Activated CD8-positive, alpha-beta memory T cell treated with anti-CD3 and anti-CD28 coated beads, Interleukin-2, amount 10 ng/mL, durations not matched to agents 7 days and 5 days (primary cell): ENCODE measurements around the gene LDB2. TPM values are rescaled to one million over a fixed set of nuclear protein-coding genes. Genes with fewer than 3 reads are reported as not detected.

Source experiments
- ATAC-seq: fragments of 150-1000 bp; cut with Tn5 transposase; one replicate; pipeline ENCODE4 v1.10.0; 2021; ENCODE audit warnings: moderate library complexity
- CTCF ChIA-PET: fragments of 350-600 bp; sonication (Branson Sonifier 250); formaldehyde crosslinking; loops from one replicate; lab custom pipeline; 2021; ENCODE audit warnings: antibody characterized with exemption; lab: Charles Lee
- DNase-seq: peaks from one replicate; pipeline ENCODE4 v3.0.0-alpha.2; 2020
- H3K27ac Mint-ChIP-seq: one replicate; pipeline ENCODE4 v1.8.0; 2021; ENCODE audit warnings: mild to moderate bottlenecking, mixed read lengths
- H3K27me3 Mint-ChIP-seq: one replicate; pipeline ENCODE4 v1.8.0; 2021; ENCODE audit warnings: mixed read lengths
- H3K36me3 Mint-ChIP-seq: one replicate; pipeline ENCODE4 v1.8.0; 2021; ENCODE audit warnings: mild to moderate bottlenecking, mixed read lengths
- H3K4me1 Mint-ChIP-seq: one replicate; pipeline ENCODE4 v1.8.0; 2021; ENCODE audit warnings: mixed read lengths
- H3K4me3 Mint-ChIP-seq: one replicate; pipeline ENCODE4 v1.8.0; 2021; ENCODE audit warnings: mild to moderate bottlenecking, moderate library complexity, mixed read lengths
- H3K9me3 Mint-ChIP-seq: one replicate; pipeline ENCODE4 v1.8.0; 2022; ENCODE audit warnings: low read depth, mixed read lengths
- total RNA-seq, 2 experiments: library from RNA; stranded (reverse); gene quantifications; one replicate each; pipeline ENCODE4 v1.2.3, GENCODE V29; 2021

LDB2 gene
- total RNA-seq, 2 experiments from 2014 or later: not detected

DNA sequence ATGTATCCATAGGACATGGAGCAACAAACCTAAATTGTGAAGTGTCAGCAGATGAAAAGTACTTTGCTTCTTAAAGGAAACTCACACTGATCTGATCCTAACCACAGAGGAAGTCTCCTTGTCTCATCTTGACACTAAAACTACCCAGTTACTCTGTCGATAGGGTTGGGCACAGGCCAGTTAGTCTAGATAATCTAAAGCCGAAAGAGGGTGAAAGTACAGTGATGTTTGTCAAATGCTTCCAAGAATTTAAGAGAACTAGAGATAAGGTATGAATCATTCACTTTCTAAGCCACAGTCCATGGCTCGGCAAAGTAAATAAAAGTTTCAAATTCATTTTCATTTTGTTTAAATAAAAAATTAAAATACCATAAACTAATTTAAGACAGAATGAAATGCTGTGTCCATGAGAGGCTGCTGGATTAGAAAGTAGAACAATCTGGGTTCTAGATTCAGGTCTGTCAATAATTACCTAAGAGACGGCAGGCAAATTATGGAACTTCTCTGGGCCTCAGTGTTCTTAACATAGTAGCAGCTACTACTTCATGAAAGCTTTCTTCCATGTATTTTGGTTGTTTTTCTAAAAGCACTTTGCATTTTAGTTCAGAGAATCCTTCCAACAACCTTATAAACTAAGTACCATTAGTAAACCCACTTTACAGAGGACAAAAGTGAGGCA, 176.7 kb downstream of the LDB2 start:
- CTCF ChIA-PET: no interaction called here
- H3K27ac Mint-ChIP-seq: no peak overlapping the region
- no peaks in the 10 kb centered on the region for H3K36me3 Mint-ChIP-seq
- H3K27me3 Mint-ChIP-seq: no peaks in the 10 kb centered on the region
- DNase-seq (no peak), ATAC-seq (no peak)
- no peak overlapping the region for H3K4me3 Mint-ChIP-seq
- no peaks in the 10 kb centered on the region for H3K9me3 Mint-ChIP-seq
- H3K4me1 Mint-ChIP-seq: no peaks in the 10 kb centered on the region

DNA sequence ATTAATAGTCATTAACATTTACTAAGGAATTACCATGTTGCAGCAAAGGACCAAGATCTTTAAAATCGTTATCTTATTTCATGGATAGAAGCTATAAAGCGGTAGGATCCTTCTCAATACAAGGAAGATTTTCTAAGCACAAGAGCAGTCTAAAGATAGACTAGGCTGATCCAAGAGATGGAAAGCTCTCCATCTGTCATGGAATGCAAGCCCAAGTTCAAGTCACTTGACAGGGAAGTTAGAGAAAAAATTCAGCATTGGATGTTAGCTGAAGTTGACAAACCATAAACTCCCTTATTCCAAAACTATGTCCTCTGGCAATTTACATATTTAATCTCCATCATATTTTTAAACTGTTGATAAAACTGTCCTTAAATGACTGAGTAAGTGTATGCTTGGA, 177.7 kb downstream of the LDB2 start:
- no peak overlapping the region for H3K4me3 Mint-ChIP-seq
- no peak overlapping the region for H3K27ac Mint-ChIP-seq
- CTCF ChIA-PET: no interaction called here
- no peaks in the 10 kb centered on the region for H3K4me1 Mint-ChIP-seq
- no peaks in the 10 kb centered on the region for H3K36me3 Mint-ChIP-seq
- ATAC-seq: no peak
- H3K27me3 Mint-ChIP-seq: no peaks in the 10 kb centered on the region
- no peaks in the 10 kb centered on the region for H3K9me3 Mint-ChIP-seq
- no peak for DNase-seq

DNA sequence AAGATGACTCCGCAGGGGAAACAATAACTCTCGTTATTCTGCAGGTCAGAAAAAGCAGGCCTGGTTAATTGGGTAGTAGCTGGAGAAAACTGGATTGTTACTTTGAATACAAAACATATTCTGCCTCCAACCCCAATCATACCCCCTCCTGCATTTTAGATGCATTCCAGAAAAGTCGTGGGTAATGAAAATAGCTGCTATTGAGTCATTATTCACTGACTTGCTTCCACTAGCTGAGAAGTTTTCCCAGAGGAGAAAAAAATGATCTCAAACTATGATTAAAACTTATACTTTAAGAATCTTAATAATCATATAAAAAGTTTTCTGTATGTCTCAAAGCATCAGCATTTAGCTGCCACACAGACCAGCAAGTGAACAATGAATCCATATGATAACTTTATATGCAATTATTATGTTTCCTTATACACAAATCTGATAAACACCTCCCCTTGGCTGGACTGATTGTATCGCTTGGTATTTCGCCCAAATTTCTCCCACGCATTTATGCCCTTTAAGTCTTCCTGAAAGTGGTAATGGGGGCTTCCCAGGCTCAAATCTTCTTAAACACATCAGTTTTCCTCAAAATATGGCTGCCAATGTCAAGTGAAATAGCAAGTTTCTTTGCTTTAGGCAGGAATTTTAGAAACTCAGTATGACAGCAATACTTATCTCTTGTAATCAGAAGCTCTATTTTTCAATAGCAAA, 181.0 kb downstream of the LDB2 start:
- DNase-seq (no peak), ATAC-seq (no peak)
- H3K36me3 Mint-ChIP-seq: no peaks in the 10 kb centered on the region
- CTCF ChIA-PET: no interaction called here
- H3K4me3 Mint-ChIP-seq: no peak overlapping the region
- H3K27me3 Mint-ChIP-seq: no peaks in the 10 kb centered on the region
- no peaks in the 10 kb centered on the region for H3K9me3 Mint-ChIP-seq
- no peaks in the 10 kb centered on the region for H3K4me1 Mint-ChIP-seq
- H3K27ac Mint-ChIP-seq: no peak overlapping the region

DNA sequence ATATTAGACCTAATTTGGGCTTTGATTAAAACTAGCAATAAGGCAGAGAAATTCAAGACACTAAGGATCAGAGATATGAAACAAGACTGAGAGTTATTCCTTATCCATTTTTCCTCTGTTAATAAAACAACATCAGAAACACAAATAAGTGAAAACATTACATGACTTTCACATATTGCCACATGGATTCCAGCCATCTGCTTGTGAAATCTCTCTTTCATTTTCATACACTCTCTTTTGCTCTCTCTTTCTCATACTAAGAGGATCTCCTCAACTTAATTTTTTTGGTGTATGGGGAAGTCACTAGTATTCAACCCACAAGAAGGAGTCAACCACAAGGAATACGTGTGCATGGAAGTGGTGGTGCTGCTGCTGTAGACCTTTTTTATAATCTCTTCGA, 183.0 kb downstream of the LDB2 start:
- Mint-ChIP-seq H3K9me3 (no peaks in the 10 kb centered on the region), H3K27me3 (no peaks in the 10 kb centered on the region), H3K4me1 (no peaks in the 10 kb centered on the region), H3K36me3 (no peaks in the 10 kb centered on the region), H3K27ac (no peak overlapping the region), H3K4me3 (no peak overlapping the region)
- DNase-seq: no peak
- no peak for ATAC-seq
- CTCF ChIA-PET: no interaction called here

DNA sequence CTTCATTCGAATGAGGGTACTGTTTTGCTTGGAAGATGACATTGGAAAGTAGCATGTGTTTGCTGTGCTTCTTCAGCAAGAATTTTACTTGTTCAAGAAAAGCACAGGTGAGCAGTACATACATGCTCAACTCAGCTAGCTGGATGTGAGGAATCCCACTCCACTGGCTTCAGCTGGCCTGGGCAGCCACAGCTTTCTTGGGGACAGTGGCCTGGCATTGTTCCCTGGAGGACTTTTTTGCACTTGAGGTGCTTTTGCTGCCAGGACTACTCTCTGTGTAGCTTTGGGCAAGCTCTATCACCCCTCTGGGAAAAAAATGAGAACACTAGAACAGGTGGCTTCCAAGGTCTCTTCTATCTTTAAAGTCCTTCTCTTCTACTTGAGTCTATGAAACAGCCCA, 184.3 kb downstream of the LDB2 start:
- Mint-ChIP-seq H3K9me3 (no peaks in the 10 kb centered on the region), H3K27me3 (no peaks in the 10 kb centered on the region), H3K4me1 (no peaks in the 10 kb centered on the region), H3K27ac (no peak overlapping the region), H3K4me3 (no peak overlapping the region), H3K36me3 (no peaks in the 10 kb centered on the region)
- CTCF ChIA-PET: no interaction called here
- ATAC-seq (no peak), DNase-seq (no peak)

DNA sequence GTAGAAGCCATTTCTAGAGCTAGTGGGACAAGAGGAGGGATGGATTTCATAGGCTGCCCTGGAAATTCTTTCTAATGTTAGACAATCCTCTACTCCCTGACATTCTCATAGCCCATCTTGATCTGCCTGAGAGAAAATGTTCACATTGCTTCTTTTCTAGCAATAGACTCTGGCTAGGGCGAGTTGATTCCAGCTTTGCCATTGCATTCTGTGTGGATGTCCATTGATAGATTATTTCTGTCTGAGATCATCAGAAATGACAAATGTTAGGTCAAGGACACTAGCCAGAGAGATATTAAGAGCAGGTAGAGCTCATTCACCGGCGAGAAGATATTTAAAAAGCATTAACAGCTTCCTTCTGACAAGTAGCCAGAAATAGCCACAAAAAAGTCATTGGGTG, 184.7 kb downstream of the LDB2 start:
- Mint-ChIP-seq H3K27ac (no peak overlapping the region), H3K4me3 (no peak overlapping the region), H3K4me1 (no peaks in the 10 kb centered on the region), H3K27me3 (no peaks in the 10 kb centered on the region), H3K36me3 (no peaks in the 10 kb centered on the region), H3K9me3 (no peaks in the 10 kb centered on the region)
- DNase-seq (no peak), ATAC-seq (no peak)
- CTCF ChIA-PET: no interaction called here

DNA sequence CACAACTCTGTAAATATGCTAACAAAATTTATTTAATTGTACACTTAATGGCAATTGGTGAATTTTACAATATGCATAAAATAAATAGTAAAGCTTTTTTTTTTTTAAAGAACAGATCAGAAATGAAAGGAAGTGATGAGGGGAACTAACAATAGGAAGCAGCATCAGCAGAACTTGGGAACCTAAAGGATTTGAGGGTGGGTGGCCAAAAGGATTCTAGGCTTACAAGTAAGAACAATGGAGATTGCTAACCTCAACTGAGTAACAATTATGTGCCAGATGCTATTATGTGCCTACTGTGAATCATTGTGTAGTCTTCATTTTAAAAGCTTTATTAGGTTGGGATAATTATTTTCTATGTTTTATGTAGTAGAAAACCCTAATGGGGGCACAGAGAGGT, 185.2 kb downstream of the LDB2 start:
- DNase-seq: no peak
- Mint-ChIP-seq H3K4me3 (no peak overlapping the region), H3K9me3 (no peaks in the 10 kb centered on the region), H3K36me3 (no peaks in the 10 kb centered on the region), H3K27me3 (no peaks in the 10 kb centered on the region), H3K4me1 (no peaks in the 10 kb centered on the region), H3K27ac (no peak overlapping the region)
- CTCF ChIA-PET: no interaction called here
- ATAC-seq: no peak

DNA sequence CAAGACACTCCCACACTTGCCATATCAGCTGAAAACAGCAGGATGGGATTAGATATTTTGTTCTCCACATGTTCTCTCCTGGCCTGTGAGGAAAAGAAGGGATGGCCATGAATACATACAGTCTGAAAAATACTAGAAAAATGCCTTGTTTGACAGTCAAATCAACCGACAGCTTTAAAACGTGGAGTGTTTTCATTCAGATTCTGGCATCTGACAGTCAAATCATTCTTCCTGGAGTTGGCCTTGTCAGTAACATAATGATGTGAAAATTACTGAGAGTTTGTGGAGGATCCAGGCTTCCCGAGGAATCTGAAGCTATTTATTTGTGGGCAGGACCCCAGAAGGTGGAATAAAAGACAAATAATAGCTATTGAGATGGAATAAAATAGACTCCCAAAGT, 188.2 kb downstream of the LDB2 start:
- Mint-ChIP-seq H3K36me3 (no peaks in the 10 kb centered on the region), H3K4me3 (no peak overlapping the region), H3K4me1 (no peaks in the 10 kb centered on the region), H3K27ac (no peak overlapping the region), H3K27me3 (no peaks in the 10 kb centered on the region), H3K9me3 (no peaks in the 10 kb centered on the region)
- DNase-seq: no peak
- CTCF ChIA-PET: no interaction called here
- no peak for ATAC-seq

DNA sequence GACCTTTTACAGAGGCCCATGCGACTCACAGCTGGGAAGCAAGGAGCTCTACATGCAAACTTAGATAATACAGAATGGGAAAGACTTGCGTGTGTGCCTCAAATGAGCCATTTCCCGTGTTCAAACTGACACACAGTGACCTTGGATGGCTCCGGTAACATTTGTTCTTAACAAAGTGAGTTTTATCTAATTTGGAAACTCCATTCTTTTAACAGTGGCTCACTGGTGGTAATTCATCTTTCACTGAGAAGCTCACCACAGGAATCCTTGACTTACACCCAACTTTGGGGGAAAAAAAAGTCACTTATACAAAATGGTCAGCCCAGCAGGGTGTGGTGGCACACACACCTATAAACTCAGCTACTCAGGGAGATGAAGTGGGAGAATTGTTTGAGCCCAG, 190.6 kb downstream of the LDB2 start:
- H3K4me1 Mint-ChIP-seq: no peaks in the 10 kb centered on the region
- no peak for DNase-seq
- H3K27ac Mint-ChIP-seq: no peak overlapping the region
- H3K27me3 Mint-ChIP-seq: no peaks in the 10 kb centered on the region
- CTCF ChIA-PET: no interaction called here
- H3K36me3 Mint-ChIP-seq: no peaks in the 10 kb centered on the region
- ATAC-seq: no peak
- H3K4me3 Mint-ChIP-seq: no peak overlapping the region
- no peaks in the 10 kb centered on the region for H3K9me3 Mint-ChIP-seq

DNA sequence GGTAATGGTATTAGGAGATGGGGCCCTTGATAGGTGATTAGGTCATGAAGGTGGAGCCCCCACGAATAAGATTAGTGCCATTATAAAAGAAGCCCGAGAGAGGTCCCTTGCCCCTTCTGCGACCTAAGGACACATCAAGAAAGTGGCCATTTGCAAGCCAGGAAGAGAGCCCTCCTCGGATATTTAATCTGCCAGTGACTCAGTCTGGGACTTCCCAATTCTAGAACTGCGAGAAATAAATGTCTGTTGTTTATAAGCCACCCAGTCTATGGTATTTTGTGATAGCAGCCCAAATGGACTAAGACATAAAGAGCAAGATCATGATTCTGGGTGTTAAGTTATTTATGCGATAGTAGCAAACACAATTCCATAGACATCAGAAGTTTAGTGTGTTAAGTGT, 192.2 kb downstream of the LDB2 start:
- Mint-ChIP-seq H3K27me3 (no peaks in the 10 kb centered on the region), H3K27ac (no peak overlapping the region), H3K4me1 (no peaks in the 10 kb centered on the region), H3K36me3 (no peaks in the 10 kb centered on the region), H3K9me3 (no peaks in the 10 kb centered on the region), H3K4me3 (no peak overlapping the region)
- DNase-seq (no peak), ATAC-seq (no peak)
- CTCF ChIA-PET: interaction anchor here (0.5 kb wide), 1 partner anchor 252 kb away, joined by 4 read pairs; no protein-coding TSS in a partner anchor

DNA sequence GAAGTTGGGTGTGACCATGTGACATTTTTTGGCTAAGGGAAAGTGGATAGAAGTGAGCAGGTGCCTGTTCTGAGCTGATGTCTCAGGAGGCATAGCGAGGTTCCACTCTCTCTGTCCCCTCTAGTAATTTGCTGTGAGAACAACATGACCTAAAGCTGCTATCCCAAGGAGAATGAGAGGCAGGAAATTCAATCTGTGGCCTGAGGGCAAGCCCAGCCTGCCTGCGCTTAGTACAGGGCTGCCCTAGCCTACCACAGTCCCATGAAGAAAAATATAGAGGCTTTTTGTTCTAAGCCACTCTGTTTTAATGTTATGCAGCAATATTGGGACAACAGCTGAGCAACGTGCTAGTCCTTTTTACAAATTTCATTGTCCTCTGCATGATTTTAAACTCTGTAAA, 193.1 kb downstream of the LDB2 start:
- no peaks in the 10 kb centered on the region for H3K4me1 Mint-ChIP-seq
- no peak overlapping the region for H3K4me3 Mint-ChIP-seq
- H3K27ac Mint-ChIP-seq: no peak overlapping the region
- ATAC-seq: no peak
- no peaks in the 10 kb centered on the region for H3K36me3 Mint-ChIP-seq
- CTCF ChIA-PET: no interaction called here
- no peaks in the 10 kb centered on the region for H3K9me3 Mint-ChIP-seq
- no peak for DNase-seq
- H3K27me3 Mint-ChIP-seq: no peaks in the 10 kb centered on the region

DNA sequence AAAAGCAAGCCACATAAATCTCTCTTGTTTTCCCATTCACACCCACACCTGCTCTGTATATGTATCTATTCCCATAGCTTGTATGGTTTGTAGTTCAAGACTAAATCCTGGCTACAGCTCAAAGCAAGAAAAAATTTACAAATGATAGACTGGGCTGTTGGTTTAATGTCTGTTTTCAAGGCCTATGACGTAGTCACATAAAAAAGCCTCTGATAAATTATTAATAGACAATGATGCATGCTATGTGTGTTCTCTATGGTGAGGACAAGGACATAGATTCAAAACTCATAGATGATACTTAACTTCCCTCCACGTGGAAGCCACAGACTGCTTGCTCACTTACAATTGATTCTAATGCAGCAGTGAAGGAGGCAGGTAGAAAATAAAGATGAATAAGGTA, 194.0 kb downstream of the LDB2 start:
- Mint-ChIP-seq H3K27ac (no peak overlapping the region), H3K9me3 (peaks cover 2% of the 10 kb centered on the region), H3K4me1 (no peaks in the 10 kb centered on the region), H3K36me3 (no peaks in the 10 kb centered on the region), H3K4me3 (no peak overlapping the region), H3K27me3 (no peaks in the 10 kb centered on the region)
- DNase-seq (no peak), ATAC-seq (no peak)
- CTCF ChIA-PET: no interaction called here

DNA sequence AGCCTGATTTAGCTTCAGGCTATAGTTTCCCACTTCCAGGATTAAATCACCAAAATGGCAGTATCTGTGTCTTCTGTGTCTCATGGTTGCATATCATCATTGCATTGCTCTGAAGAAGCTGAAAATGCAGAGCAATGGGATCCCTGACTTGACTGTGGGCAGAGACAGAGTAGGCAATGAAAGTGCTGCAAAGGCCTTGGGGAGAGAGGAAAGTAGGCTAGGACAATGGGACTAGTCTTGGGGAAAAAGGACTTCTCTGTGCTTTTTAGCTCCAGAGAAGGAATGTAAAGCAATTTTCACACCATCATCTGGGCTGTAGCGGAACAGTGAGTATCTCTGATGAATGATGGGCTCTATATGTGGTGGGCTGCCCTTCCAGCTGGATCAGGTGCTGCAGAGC, 202.5 kb downstream of the LDB2 start:
- no peaks in the 10 kb centered on the region for H3K27me3 Mint-ChIP-seq
- H3K36me3 Mint-ChIP-seq: no peaks in the 10 kb centered on the region
- CTCF ChIA-PET: no interaction called here
- H3K4me1 Mint-ChIP-seq: no peaks in the 10 kb centered on the region
- ATAC-seq (no peak), DNase-seq (no peak)
- peaks cover 2% of the 10 kb centered on the region for H3K9me3 Mint-ChIP-seq
- no peak overlapping the region for H3K4me3 Mint-ChIP-seq
- H3K27ac Mint-ChIP-seq: no peak overlapping the region

DNA sequence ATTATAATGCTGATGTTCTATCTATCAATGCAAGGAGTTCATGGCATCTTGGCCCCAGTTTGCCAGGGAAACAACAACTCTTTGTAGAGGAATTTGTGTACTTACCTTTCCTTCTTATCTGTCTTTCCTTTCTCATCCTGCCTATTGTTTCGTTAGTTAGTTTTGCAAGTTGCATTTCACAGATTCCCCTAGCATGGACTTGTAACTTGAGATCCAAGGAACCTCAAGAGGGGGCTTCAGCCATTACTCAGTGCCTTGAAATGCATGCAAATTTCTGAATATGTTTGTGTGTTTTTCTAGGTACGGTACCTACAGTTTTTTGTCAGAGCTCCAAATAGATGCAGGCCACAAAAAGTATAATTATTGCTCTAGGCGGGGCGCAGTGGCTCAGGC, 203.6 kb downstream of the LDB2 start:
- CTCF ChIA-PET: no interaction called here
- Mint-ChIP-seq H3K4me1 (no peaks in the 10 kb centered on the region), H3K9me3 (peaks cover 2% of the 10 kb centered on the region), H3K4me3 (no peak overlapping the region), H3K27me3 (no peaks in the 10 kb centered on the region), H3K36me3 (no peaks in the 10 kb centered on the region), H3K27ac (no peak overlapping the region)
- DNase-seq: no peak
- no peak for ATAC-seq
